Measurements from ENCODE around the gene GIGYF2.

Gene GIGYF2

GRCh38 chr2:232890536-232890895, 193.4 kb downstream of the GIGYF2 start:
- DNase-seq, result peak; percentile 7 to 48
- Histone ChIP-seq H3K27ac (no peak overlapping the region), H3K9me3 (no peaks in the 10 kb centered on the region), H3K36me3 (no peaks in the 10 kb centered on the region), H3K4me1 (peaks cover 0 to 3% (median 0%) of the 10 kb centered on the region in 4 donors), H3K27me3 (peaks cover 0 to 24% of the 10 kb centered on the region in 2 donors), H3K4me3 (no peak overlapping the region)
- TF ChIP-seq CTCF (IDR thresholded peaks at IDR 0.05), result no peak
- intact Hi-C loops (cut with DNase I; ENCODE audit: low total_unique reads), result no loop called here

- Histone ChIP-seq H3K4me3 (no peak overlapping the region), H3K36me3 (no peaks in the 10 kb centered on the region), H3K9me3 (no peaks in the 10 kb centered on the region), H3K4me1 (no peaks in the 10 kb centered on the region), H3K27ac (no peak overlapping the region), H3K27me3 (peaks cover 0 to 24% of the 10 kb centered on the region in 2 donors)
- peak; percentile 14 to 60 for DNase-seq
- intact Hi-C loops (cut with DNase I; ENCODE audit: low total_unique reads), result no loop called here
- TF ChIP-seq CTCF (IDR thresholded peaks at IDR 0.05), result no peak
Measured at GRCh38 chr2:232890896-232891601, 193.9 kb downstream of the GIGYF2 start.

- peak; percentile 7 to 55 for DNase-seq
- Histone ChIP-seq H3K4me1 (no peaks in the 10 kb centered on the region), H3K27ac (no peak overlapping the region), H3K9me3 (no peaks in the 10 kb centered on the region), H3K27me3 (peaks cover 0 to 24% of the 10 kb centered on the region in 2 donors), H3K36me3 (no peaks in the 10 kb centered on the region), H3K4me3 (no peak overlapping the region)
- no peak for TF ChIP-seq CTCF (IDR thresholded peaks at IDR 0.05)
- intact Hi-C loops (cut with DNase I; ENCODE audit: low total_unique reads), result no loop called here
Measured at GRCh38 chr2:232891621-232892071, 194.5 kb downstream of the GIGYF2 start.

GRCh38 chr2:232892221-232892620, 195.1 kb downstream of the GIGYF2 start:
- Histone ChIP-seq H3K4me1 (no peaks in the 10 kb centered on the region), H3K36me3 (no peaks in the 10 kb centered on the region), H3K27ac (no peak overlapping the region), H3K9me3 (no peaks in the 10 kb centered on the region), H3K4me3 (no peak overlapping the region), H3K27me3 (peaks cover 0 to 24% of the 10 kb centered on the region in 2 donors)
- DNase-seq, result peak in 1 of 2 donors; percentile 2
- intact Hi-C loops (cut with DNase I; ENCODE audit: low total_unique reads), result no loop called here
- TF ChIP-seq CTCF (IDR thresholded peaks at IDR 0.05), result no peak

- H3K4me3 ChIP-seq, result no peak overlapping the region
- no peaks in the 10 kb centered on the region for H3K4me1 ChIP-seq
- peak; percentile 9 to 53 for DNase-seq
- peaks cover 0 to 24% of the 10 kb centered on the region in 2 donors for H3K27me3 ChIP-seq
- H3K36me3 ChIP-seq, result no peaks in the 10 kb centered on the region
- intact Hi-C loops (cut with DNase I; ENCODE audit: low total_unique reads), result no loop called here
- no peak for TF ChIP-seq CTCF (IDR thresholded peaks at IDR 0.05)
- H3K9me3 ChIP-seq, result no peaks in the 10 kb centered on the region
- no peak overlapping the region for H3K27ac ChIP-seq
Measured at GRCh38 chr2:232892843-232893242, 195.7 kb downstream of the GIGYF2 start.
